Nucleus accumbens (tissue), 56 donors: ENCODE data around the gene PDF.
"Not testable (repeated sequence)": the region's sequence is repeated elsewhere in the genome, so short reads cannot be mapped to it uniquely, and the experiment has no call there.

Experiments used
- DNase-seq, 56 donors: peaks; one replicate each; lab custom pipeline; 2025; lab: John Stamatoyannopoulos, UW

PDF gene

DNA sequence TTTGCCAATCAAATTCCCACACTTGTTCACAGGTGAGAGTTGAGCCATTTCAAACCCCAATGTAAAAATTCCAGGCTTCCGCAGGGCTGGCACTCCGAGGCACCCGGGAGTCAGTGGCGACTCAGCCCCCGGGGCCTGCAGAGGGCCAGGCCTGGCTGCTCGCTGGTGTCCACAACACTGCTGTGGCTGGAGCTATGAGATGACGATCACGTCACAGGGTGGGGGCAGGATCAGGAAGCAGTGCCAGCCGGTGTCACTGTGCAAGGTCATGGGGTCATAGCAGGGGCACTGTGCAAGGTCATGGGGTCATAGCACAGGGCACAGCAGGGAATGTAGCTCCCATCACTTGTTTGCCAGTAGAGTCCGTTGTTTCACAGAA, 11.5 kb downstream of the PDF start:
- DNase-seq: no peak

DNA sequence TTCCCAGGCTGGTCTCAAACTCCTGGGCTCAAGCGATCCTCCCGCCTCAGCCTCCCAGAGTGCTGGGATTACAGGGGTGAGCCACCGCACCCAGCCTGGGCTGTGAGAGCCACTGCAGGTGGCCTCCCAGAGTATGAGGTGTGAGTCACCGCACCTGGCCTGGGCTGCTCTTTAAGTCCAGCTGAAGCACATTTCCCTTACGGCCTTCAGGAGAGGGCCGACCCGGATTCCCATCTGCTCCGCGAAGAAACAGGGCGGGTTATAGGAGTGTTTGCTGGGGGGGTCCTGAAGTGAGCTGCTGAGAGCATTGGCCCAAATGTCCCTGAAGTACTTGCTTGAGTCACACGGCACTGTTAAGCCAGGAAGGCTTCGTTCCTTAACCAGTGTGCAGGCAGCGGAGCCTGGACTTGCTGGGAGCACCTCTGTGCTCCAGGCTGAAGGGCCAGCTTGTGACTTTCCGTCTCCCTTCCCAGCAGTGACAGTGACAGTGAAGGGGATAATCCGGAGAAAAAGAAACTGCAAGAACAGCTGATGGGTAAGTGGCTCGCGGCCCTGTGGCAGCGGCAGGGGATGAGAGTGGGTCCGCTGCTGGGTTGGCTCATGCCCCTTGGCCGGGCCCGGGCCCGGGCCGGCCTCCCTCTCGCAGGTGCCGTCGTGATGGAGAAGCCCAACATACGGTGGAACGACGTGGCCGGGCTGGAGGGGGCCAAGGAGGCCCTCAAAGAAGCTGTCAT, 12.0 kb downstream of the PDF start:
- no peak for DNase-seq

DNA sequence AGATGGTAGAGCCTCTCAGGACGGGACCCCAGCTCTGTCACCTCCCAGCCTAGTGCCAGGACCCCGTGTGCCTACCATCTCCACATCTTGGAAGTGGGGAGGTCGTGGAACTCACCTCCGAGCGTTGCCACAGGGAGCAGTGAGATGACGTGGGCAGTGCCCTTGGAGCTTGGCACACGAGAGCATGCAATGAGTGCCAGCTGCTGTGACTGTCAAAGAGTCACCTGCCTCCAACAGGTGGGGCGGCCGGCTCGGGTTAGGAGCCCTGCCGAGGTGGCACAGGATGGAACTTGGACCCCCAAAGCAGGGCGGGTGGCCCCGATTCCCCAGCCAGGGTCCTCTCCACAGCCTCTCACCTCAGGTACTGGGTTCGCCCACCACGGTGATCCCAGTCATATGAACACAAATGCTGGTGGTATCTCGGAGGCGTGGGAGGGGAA, 13.8 kb downstream of the PDF start:
- no peak for DNase-seq

DNA sequence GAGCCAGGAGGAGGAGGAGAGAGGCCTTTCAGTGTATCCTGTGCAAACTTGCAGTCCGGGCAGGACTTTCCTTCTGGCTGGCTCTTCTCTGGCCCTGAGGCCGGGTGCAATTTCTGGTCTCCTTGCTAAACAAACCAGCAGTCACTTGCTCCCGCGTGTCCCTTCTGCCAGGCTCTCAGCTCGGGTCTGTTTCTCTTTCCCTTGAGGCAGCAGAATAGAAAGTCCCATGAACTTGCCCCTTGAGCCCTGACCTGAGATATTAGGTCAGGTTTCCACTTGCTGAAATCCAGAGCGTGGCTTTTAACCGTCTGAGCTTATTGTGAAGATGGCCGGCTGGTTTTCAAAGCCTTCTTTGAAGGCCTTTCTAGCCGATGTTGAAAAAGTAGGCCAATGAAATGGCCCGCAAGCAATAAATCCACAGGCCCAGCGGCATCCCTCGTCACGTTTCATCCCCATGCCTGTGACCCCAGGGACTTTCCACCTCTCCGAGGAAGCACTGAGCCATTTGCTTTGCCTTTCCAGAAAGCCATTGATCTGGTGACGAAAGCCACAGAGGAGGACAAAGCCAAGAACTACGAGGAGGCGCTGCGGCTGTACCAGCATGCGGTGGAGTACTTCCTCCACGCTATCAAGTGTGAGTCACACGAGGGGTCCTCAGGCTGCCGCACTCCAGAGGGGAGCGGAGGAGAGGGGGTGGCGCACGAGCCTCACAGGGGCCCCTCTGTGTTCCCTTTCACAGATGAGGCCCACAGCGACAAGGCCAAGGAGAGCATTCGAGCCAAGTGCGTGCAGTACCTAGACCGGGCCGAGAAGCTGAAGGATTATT, 14.7 kb downstream of the PDF start:
- DNase-seq: peak in 3 of 56 donors; percentile 16 to 27 (median 26)

DNA sequence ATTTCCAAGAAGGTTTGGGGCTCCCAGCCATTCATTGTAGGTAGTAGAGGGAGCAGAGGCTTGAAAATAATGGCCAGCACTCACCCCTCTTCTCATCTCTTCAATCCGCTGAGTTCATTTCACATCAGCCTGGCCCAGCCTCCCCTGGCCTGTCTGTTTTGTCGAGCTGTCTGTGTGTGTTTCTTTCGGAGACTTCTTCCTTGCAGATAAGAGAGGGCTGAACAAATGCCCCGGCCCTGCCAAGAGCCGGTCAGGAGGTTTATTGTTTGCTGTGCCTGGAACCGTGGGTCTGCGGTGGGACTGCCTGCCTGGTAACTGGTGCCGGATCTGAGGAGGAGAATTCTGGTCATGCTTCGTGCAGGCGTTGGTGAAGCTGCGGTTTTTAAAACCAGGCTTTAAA, 15.9 kb downstream of the PDF start:
- no peak for DNase-seq

DNA sequence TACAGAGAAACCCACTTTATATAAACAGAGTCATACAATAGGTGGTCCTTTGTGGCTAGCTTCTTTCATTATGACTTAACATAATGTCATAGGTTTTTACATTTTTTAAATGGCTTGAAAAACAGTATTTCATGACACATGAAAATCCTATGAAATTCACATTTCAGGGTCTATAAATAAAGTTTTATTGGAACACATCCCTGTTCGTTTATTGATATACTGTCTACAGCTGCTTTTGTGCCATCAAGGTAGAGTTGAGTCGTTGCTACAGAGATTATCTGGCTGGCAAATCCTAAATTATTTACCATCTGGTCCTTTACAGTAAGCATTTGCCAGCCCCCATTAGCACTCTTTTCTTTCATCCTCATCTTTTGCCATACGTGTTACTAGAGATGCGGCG, 16.9 kb downstream of the PDF start:
- DNase-seq: no peak

DNA sequence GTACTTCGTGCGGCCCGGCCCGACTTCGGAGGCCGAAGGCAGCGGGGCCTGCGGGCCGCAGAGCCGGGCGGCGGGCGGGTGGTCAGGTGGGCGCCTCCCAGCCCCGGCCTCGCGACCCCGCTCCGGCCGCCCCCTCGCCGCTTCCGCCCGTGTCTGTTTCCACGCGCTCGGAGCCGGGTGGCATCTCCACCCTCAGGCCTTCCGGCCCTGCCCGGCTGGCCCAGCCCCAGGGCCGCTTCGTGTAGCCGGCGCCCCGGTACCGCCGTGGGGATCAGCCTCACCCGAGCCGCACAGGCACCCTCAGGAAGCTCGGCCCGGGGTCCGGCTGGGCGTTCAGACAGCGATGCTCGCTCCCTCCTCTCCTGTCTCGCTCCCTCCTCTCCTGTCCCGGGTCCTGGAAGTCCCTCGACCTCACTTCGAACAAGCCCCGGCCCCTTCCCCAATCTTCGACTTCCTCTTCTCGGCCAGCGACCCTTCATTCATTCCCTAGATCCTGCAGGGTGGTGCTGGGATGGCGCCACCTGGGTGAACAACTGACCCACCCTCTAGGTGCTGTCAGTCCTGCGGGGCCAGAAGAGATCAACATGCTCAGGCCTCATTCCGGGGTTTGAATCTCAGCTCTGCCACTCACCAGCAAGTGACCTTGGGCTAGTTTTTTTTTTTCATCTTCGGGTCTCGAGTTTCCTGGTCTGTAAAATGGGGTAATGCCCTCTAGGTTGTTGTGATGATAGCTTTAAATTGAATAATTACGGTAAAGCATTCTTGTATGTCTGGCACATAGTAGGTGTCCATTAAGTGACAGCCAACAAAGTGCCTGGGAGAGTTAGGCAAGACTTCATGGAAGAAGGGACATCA, 18.6 kb downstream of the PDF start:
- DNase-seq: peak in 7 of 56 donors; percentile 27 to 59 (median 47)

DNA sequence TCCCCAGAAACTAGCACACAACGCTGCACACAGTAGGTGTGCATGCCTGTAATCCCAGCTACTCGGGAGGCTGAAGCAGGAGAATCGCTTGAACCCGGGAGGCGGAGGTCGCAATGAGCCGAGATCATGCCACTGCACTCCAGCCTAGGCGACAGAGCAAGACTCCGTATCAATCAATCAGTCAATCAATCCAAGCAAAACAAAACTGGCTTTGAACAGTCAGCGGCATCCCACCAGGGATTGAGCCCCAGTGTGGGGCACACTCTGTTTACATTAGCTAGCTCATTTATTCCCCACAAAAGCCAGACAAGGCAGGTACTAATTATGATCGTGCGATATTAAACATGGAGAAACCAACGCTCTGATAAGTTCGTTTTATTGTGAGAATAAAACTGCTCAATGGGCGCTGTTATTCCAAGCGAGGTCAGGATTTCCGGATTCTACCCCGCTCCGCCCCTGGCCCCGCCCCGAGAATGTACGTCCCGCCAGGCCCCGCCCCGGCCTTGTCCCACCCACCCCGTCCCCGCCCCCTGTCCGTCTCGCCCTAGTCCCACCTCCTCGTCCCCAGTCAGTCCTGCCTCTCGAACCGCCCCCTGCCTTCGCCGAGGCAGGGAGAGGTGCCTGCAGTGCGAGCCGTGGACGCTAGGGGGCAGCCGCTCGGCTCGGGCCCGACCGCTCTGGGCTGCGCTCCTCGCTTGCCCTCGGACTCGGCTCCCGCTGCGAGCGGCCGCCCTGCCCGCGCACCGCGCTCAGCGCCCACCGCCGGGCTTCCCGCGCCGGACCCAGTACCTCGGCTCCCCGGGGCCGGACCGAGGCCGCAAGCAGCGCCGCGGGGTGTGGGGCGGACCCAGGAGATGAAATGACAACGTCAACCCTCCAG, 19.5 kb downstream of the PDF start, which contains the start of gene VPS4A:
Gene VPS4A (plus strand): TSS at position 698 of the 880 bp plus-strand sequence. CDS start 162 bp downstream, at position 860.
- DNase-seq: peak; percentile 68 to 99 (median 95)

DNA sequence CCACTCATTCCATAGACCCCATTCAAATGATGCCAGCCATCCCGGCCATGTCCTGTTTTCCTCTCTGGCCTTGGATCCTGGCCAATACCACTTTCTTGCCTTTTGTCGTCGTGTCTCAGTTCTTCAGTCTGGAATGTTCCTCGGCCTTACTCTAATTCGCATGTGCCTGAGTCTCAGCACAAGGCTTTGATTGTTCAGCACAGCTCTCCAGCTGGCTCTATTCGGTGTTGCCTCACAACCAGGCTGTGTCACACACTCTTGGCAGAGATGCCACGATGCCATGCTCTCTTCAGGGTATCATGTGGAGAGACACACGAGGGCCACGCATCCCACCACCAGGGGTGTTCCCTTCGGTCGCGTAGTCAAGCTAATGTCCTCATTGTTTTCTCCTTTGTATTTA, 21.1 kb downstream of the PDF start:
- DNase-seq: peak in 48 of 56 donors; percentile 6 to 87 (median 50)

DNA sequence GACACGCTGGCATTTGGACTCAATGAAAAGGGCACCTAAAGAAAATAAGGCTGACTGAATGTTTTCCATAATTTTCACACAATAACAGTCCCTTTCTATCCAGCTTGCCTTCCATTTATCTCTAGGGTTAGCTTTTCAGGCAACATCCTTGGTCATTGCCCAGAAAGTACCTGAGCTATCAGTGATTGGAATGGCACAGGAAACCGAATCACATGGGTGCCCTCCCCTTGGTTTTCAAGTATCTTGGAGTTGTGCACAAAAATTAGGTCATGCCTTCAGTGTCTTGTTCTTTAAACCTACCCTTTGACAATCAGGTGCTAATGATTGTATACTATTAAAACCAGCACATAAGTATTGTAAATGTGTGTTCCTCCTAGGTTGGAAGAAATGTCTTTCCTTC, 22.5 kb downstream of the PDF start:
- no peak for DNase-seq

DNA sequence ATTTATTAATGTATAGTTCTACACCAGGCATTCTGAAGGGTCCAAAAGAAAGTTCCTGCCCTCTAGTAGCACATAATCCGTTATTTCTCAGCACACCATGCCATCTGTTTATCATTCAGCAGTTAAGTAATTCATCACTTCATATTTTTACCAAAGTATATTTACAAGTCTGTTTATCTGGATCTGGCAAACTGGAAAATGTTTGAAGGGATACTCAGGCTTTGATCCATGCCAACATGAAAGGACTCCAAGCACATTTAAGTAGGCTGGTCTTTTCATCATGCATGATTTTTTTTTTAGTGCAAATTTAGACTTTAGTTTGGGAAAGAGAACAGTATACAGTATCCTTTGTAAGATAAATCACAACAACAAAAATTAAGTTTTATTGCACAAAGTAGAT, 23.3 kb downstream of the PDF start:
- DNase-seq: no peak

DNA sequence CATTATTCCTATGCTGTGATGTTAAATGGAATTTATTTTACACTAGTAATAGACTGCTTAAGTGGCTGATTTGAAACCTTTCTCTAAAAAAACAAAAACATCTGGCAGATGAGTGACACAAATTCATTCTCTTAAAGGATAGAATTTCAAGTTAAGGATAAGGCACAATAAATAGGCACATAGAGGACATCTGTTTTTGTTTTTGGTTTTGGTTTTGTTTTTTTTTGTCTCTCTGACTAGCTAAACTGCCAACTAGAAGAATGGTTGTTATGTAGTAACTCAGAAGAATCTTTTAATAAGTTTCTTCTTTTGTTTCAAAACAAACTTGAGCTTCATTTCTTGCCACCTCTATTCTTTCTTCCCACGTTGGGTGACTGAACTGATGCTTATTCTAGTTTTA, 24.4 kb downstream of the PDF start:
- no peak for DNase-seq

DNA sequence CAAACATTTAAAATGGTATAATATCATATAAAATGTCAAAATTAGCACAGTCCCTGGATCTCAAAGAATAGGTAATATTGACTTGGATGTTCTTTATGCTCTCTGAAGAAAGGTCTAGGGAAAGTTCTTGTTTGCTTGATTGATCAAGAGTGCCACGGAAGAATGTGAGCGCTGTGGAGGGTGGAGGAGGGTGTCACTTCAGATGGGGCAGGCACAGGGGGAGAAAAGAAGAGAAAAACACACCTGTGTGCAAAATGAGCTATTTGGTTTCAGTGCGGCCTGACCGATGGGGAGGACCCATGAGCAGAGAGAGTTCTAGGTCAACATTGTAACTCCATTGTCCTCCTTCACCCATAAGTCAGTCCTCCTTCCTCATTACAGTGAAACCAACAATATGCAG, 28.1 kb downstream of the PDF start:
- DNase-seq: no peak

DNA sequence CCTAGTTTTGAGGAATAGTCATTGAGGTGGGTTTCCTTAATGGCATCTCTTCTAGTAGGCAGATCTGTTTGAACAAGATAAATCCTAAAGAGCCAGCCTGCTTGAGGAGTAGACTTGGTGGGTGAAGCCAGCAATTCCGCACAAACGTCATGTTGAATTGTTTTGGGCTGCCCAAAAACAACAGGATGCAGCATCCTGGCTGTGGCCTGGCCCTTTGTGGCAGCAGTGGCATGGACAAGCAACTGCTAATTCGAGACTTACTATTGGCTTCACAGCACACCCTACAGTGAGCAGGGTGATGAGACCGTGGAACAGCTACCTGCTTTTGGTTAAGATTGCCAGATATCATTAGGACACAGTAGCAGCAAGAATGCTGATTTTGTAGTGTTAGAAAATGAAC, 28.5 kb downstream of the PDF start:
- no peak for DNase-seq

DNA sequence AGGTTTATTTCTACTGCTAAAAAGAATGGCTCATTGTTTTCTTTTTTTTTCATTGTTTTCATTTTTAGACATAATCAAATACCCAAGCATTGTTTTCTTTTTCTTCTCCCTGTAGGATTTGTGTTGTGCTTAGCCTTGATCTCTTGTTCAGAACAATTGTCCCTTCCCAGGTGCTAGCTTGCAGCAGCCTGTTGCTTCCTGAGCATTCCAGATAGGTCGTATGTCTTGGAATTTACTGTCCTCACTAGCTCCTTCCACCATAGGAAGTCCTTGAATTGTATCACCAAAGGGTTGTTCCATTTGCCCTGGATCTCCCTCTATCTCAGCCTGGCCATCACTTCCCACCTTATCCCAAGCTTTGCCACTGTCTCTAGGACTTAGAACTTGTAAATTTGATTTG, 29.2 kb downstream of the PDF start:
- DNase-seq: no peak

DNA sequence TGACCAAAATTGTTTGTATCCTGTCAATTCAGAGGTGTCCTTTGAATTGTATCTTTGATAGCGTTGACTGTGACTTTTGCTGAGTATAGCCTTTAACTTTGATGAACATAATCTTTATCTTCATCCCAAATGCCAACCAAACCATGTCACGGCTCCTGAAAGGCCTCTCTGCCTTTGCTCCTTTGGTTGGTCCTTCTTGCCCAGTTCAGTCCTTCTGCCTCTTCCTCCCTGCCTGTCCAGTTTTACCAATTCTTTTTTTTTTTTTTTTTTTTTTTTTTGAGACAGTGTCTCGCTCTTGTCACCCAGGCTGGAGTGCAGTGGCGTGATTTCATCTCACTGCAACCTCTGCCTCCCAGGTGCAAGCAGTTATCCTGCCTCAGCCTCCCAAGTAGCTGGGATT, 32.1 kb downstream of the PDF start:
- no peak for DNase-seq

DNA sequence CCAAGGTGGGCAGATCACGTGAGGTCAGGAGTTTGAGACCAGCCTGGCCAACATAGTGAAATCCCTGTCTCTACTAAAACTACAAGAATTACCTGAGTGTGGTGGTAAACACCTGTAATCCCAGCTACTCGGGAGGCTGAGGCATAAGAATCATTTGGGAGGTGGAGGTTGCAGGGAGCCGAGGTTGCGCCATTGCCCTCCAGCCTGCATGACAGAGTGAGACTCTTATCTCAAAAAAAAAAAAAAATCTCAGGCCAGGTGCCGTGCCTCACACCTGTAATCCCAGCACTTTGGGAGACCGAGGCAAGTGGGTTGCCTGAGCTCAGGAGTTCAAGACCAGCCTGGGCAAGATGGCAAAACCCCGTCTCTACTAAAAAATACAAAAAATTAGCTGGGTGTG, 33.6 kb downstream of the PDF start:
- not testable (repeated sequence) for DNase-seq

DNA sequence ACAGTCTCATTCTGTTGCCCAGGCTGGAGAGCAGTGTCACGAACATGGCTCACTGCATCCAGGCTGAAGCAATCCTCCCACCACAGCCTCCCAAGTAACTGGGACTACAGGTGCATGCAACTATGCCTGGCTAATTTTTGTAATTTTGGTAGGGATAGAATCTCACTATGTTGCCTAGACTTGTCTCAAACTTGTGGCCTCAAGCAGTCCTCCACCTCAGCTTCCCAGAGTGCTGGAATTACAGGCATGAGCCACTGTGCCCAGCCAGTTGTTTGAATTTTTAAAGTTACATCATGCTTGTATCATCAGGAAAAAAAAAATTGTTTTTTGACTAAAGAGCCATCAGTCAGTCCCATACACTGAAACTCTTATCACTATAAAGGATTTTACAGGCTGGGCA, 36.3 kb downstream of the PDF start:
- DNase-seq: no peak

DNA sequence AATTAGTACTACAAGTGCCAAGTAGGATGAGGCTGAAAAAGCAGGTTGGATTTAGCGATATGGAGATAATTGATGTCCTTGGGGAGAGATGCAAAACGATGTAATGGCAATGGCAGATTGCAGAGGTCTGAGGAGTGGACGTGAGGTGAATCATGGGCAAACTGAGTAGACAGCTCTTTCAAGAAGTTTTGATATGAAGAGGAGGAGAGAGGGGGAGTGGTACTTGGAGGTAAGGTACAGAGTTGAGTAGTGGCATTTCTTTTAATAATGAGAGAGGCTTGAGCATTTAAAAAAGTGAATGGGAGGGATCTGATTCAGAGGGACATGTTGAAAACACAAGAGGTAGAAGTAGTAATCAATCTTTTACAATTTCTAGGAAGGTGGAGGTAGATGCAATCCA, 37.0 kb downstream of the PDF start:
- no peak for DNase-seq

DNA sequence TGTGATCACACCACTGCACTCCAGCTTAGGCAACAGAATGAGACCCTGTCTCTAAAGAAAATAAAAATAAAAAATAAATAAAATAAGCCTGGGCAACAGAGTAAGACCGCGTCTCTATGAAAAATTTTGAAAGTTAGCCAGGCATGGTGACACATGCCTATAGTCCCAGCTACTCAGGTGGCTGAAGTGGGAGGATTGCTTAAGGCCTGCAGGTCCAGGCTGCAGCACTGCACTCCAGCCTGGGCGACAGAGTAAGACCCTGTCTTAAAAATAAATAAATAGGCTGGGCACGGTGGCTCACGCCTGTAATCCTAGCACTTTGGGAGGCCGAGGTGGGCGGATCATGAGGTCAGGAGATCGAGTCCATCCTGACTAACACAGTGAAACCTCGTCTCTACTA, 38.7 kb downstream of the PDF start:
- DNase-seq: not testable (repeated sequence)
